ENCODE results near the gene TPM1.
"Not testable (repeated sequence)": the region's sequence is repeated elsewhere in the genome, so short reads cannot be mapped to it uniquely, and the experiment has no call there.

GRCh38 chr15:63105354-63105753, 62.8 kb downstream of the TPM1 start:
- not testable (repeated sequence) for TF ChIP-seq EZH2 (IDR thresholded peaks at IDR 0.05; ENCODE audit: low read depth); CTCF (conservative IDR thresholded peaks at IDR 0.05)

Measured in PC-9 (cell line).